Activated gamma-delta T cell (primary cell): ENCODE measurements around the gene OLFM1.
"Not testable (repeated sequence)": the region's sequence is repeated elsewhere in the genome, so short reads cannot be mapped to it uniquely, and the experiment has no call there.

ENCODE experiments used
- DNase-seq: peaks from one replicate; lab custom pipeline; 2025; lab: John Stamatoyannopoulos, UW

OLFM1 gene

DNA sequence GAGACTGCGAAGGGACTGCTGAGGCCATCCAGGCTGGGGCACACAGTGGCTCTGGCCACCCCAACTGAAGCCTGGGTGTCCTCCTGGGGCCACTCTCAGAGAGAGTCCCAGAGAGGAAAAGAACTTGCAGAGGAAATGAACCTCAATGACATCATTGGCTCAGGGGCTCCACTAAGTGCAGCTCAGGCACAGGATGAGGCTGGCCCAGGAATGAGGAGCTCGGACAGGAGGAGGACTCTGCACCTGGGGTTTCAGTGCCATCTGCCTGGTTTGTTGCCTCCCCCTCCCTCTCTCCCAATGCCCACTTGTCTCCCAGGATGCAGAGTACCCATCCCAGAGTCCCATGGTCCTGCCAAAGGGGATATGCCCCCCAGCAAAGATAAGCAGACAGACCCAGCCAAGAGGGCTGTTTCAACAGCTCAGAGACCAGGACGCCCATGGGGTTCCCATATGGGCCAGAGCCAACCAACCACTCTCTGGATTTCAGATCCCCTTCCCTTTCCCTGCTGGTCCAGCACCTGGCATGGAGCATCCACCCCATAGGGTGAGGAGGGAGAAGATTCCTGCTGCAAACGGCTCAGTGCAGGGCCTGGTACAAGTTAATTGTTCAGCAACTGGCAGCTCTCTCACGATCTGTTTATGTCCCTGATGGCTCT lies 26.9 kb upstream of the OLFM1 start:
- no peak for DNase-seq

DNA sequence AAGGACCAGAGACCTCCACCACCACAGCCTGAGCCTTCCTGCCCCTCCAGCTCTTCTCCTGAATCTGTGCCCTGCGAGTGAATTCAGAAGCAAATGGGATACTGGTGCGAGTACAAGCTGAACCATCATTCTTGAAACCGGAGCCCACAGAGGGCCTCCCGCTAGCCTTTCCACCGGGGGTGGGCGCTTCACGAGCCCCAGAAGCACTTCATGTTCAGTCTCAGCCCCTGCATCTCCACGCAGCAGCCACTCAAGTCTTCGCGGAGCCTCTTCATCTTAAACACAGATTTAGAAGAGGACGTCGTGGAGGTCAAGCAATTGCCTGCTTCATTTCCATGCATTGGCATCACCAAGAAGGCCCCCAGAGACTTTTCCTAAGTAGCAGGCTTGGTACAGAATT lies 26.0 kb upstream of the OLFM1 start:
- DNase-seq, result no peak

DNA sequence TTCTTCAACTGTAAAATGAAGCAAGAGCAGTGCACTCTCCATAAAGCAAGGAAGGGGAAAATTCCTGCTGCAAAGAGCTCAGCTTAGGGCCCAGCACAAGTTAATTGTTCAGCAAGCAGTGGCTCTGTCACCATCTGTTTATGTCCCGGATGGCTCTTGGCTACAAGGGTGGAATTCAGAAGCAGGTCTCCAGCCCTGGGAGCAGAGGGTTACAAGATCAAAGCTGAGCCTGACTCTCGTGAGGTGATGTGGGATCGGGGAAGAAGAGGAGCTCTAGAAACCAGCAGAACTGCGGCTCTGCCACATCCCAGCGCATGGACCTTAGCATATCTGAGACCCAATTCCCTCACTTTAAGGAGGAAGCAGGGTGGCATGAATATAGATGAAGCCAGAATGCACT lies 25.2 kb upstream of the OLFM1 start:
- no peak for DNase-seq

DNA sequence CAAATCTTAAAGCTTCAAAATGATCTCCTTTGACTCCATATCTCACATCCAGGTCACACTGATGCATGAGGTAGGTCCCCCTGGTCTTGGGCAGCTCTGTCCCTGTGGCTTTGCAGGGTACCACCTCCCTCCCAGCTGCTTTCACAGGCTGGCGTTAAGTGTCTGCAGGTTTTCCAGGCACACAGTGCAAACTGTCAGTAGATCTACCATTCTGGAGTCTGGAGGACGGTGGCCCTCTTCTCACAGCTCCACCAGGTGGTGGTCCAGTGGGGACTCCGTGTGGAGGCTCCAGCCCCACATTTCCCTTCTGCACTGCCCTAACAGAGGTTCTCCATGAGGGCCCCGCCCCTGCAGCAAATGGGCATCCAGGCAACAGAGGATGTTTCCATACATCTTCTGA lies 24.0 kb upstream of the OLFM1 start:
- not testable (repeated sequence) for DNase-seq

DNA sequence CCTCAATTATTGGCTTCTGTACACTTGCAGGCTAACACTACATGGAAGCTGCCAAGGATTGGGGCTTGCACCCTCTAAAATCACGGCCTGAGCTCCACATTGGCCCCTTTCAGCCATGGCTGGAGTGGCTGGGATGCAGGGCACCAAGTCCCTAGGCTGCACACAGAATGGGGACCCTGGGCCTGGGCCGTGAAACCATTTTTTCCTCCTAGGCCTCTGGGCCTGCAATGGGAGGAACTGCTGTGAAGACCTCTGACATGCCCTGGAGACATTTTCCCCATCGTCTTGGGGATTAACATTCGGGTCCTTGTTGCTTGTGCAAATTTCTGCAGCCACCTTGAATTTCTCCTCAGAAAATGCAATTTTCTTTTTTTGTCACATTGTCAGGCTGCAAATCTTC lies 23.6 kb upstream of the OLFM1 start:
- DNase-seq, result not testable (repeated sequence)

DNA sequence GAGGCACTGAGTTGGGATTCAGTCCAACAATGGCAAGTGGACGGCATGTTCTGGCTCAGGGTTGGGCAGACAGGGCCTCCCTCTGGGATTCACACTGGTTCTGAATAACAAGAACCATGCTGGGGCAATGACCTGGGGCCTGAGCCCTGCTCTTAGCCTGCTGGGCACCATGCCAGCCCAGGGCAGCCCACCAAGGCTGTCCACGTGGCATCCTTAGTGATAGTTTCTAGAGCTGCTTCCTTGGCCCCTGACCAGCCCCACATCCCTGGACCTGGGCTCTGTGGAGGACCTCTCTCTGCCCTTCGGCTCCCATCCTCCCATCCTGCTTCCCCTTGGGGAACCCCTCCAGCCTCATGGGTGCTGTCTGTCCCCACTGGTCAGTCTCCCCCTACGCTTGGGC lies 22.3 kb upstream of the OLFM1 start:
- no peak for DNase-seq

DNA sequence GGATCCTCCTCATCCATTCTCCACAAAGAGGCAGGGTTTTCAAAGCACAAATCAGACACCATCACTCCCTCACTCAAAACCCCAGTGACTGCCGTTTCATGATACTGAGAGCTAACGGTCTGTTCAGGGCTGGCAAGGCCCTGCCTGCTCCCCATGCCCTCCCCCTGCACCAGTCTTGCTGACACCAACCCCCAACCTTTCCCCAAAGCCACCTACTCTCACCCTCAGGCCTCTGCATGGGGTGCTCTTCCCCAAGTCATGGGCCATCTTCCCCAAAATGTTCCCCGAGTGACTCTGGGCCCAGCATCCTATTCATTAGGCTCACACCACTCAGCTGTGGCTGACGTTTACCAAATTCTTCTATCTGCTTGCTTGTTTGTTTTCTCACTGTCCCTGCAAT lies 21.7 kb upstream of the OLFM1 start:
- DNase-seq, result no peak

DNA sequence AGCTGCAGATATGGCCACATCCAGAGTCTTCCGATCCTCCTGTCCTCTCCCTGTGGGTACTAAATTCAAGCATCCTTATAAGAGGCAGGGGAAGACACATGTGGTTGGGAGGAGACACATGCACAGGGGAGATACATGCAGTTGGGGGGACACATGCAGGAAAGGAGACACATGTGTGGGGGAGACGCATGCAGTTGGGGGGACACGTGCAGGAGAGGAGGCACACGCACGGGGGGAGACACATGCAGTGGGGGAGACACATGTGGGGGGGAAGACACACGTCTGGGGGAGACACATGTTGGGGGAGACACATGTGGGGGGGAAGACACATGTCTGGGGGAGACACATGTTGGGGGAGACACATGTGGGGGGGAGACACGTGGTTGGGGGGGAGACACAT lies 21.2 kb upstream of the OLFM1 start:
- no peak for DNase-seq

DNA sequence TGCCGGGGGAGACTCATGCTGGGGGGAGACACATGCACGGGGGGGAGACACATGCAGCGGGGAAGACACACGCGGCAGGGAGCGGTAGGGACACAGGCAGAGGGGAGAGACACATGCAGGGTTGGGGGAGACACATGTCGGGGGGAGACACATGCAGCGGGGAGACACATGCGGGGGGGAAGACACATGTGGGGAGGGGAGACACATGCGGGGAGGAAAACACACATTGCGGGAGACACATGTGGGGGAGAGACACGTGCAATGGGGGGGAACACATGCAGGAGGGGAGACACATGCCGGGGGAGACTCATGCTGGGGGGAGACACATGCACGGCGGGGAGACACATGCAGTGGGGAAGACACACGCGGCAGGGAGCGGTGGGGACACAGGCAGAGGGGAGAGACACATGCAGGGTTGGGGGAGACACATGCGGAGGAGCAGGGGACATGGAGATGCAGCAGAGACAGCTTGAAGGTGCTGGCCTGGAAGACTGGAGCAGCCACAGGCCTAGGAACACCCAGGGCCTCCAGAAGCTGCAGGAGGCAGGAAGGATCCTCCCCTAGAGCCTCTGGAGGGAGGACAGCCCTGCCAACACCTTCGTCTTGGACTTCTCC lies 20.3 kb upstream of the OLFM1 start:
- no peak for DNase-seq

DNA sequence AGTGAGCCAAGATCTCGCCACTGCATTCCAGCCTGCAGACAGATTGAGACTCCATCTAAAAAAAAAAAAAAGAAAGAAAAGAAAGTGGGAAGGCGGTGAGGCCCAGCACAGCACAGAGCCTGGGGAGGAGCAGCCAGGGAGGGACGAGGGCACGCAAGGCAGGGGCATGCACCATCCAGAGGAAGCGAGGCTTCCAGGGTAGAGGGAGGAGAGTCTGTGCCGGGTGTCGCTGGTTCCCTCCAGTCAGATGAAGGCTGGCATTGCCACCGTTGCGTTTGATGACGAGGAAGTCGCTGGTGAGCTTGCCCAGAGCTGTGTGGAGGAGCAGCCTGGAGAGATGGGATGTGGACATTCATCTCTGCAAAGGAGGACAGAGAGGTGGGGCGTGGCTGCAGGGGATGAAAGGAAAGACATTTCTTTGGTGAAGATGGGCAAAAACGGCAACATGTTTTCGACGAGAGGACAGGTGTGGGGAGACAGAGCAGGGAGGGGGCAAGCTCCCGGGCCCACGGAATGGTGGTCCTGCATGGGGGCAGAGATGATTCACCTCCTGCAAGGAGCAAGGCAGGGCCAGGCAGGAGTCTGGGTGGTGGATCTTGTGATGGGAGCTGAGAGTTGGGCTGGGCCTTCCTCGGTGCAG lies 18.6 kb upstream of the OLFM1 start:
- no peak for DNase-seq

DNA sequence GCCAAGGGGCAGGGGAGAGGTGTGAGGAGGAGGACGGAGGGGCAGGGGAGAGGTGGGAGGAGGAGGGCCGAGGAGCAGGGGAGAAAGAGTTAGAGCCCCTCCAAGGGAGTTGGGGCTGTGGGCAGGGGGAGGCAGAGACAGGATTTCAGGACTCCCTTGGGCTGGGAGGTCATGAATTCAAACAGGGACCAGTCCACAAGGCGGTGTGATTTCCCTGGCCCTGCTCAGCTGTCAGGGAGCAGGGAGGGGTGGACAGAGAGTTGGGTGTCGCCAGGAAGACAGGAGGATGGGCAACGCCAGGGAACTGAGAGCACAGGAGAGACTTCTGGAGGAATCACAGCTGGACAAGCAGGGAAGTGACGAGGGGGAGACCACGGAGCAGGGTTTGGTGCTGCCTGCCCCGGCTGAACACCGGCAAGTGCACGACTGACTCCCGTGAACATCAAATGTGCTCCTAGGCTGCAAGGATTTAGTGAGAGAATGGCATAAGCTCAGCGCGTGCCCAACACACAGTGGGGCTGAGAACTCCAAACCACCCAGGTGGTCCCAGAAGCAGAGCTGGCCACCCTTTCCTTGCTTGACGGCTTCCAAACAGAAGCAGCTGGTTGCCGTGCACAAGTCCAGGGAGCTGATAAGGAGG lies 17.8 kb upstream of the OLFM1 start:
- DNase-seq, result no peak

DNA sequence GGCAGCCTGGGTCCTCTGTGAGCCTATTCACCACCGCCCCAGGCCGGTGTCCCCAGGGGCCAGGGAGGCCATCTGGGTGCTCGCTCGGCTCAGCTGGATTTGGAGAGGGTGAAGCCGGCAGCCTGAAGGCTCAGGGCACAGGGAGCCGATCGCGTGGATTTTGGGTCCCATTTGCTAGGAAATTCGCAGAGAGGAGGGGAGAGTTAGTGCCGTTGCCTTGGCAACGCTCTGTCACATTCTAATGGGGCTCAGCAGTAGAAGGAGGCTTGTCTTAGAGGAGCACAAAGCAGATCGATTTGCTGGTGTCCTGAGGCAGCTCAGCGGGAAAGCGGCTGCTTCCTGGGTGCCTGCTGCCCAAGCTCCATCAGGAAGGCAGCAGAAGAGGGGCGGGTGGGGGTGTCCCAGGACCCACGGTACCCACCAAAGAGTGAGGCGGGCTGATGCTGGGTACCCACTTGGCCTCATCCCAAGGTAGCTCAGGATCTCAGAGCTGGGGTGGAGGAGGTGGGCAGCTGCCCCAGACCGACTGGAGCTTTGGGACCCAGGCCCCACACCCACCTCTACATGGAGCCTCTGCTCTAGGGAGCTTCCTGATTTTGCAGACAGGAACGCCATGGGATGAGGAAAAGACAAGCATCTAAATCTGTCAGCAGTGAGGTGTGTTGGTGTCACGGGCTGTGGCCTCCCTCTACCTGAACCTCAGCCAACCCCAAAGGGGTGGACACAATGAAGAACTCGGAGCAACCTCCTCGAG lies 17.1 kb upstream of the OLFM1 start:
- no peak for DNase-seq

DNA sequence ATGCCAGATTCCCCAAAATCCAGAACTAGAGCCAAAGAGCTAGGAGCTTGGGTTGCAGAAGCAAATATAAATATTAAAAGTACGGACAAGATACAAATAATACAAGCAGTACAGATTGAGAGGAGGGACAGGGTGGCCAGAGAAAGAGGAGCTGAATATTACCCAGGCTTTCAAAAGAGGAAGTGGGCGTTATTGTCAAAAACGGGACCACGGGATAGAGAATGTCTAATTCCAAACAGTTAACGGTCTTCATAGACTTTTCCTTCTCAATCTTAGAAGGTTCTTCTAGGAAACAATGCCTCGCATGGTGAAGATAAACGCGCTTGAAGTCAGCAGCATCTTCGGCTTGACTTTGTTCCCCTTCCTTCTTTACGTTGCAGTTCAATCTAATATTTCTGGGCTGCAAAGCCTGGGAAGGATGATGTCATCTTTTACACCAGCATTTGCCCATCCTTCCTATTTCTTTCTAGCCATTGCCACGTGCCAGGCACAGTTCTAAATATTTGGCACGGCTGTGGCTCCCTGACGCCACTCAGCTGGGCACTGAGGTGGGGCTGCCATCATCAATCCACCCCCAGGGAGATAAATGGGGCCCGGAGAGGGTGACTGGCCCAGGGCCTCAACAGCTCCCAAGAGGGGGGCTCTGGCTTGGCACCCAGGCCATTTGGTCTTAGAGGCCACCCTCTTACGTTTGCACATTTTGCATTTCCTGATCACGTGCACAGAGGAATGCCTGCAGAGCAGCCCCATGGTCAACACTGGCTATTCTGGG lies 16.3 kb upstream of the OLFM1 start:
- no peak for DNase-seq

DNA sequence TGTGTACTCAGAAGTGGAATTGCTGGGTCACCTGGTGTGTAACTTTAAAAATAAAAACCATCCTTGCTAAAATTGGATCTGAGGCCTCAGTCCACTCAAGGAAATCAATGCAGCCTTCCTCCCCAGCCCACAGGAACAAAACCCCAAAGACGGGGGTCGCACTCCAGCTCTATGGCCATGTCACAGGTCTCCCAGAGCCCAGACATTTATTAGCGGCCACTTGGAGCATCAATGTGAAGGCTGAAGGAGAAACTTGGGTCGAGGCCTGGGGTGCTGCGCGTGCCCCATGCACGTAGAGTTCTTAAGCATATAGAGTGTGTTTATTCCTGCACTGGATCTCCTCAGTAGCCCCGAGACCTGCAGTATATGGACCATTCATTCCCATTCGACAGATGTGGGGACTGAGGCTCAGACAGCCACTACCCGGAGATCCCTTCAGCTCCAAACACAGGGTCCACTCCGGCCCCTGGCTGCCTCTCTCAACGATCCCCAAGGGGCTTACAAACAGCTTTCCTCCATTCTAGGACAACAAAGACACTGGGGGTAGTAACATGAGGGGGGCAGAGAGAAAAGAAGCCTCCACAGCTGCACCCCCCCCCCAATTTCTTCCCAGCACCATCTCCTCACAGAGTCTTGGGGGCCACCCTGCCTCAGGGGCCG lies 14.3 kb upstream of the OLFM1 start:
- no peak for DNase-seq

DNA sequence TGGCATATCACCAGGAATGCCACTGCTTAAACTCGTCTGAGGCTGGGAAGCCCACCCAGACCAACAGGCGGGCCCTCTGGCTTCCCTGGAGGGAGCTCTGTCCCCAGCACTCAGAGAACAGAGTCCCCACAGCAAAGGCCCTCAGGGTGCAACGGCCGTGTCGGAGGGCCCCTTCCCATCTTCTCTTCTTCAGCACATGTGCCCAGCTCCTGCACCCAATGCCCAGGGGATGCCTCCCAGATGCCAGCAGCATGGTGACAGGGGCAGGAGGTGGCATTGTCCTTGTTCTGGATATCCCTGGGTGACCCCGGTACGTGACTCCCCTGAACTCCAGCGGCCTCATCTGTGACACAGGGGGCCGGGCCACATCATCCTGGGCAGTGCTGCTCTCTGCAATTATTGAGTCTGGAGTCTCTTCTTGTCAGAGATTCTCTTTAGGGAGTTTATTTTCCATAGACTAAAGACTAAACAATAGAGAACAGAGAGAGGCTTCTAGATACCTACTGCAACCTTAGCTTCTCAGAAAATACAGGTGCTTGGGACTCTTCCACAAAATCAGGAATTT lies 13.6 kb upstream of the OLFM1 start:
- no peak for DNase-seq

DNA sequence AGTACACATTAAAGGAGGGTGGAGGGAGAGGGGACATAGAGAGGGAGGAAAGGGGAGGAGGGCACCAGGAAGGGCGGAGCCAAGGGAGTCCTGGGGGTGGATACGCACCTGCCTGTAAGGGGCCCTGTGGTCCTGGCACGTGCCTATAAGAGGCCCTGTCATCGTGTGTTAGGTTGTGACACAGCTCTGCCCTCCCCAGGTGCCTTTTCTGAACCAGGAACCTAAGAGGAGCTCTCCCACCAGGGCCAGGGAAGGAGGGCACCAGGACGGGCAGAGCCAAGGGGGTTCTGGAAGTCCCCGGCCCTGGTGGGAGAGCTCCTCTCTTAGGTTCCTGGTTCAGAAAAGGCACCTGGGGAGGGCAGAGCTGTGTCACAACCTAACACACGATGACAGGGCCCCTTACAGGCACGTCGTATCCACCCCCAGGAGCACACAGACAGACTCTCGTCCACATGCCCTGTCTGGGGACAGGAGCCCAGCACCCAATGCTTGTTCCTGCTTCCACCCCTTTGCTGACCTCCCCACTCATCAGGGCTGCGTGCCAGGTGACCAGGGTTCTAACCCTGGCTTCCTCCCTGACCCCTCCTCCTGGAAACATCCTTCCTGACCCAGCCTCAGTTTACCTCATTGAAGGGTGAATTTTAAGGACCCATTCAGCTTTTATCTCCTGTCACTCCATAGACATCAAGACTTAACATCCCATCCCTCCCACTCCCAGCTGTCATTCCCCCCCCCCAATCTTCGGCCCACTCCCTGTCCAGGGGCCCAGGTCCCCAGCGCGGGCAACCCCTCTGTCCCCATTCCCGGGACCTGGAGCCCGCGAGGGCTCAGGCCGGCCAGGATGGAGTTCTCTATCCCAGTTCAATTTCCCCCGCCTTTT lies 12.9 kb upstream of the OLFM1 start:
- no peak for DNase-seq

DNA sequence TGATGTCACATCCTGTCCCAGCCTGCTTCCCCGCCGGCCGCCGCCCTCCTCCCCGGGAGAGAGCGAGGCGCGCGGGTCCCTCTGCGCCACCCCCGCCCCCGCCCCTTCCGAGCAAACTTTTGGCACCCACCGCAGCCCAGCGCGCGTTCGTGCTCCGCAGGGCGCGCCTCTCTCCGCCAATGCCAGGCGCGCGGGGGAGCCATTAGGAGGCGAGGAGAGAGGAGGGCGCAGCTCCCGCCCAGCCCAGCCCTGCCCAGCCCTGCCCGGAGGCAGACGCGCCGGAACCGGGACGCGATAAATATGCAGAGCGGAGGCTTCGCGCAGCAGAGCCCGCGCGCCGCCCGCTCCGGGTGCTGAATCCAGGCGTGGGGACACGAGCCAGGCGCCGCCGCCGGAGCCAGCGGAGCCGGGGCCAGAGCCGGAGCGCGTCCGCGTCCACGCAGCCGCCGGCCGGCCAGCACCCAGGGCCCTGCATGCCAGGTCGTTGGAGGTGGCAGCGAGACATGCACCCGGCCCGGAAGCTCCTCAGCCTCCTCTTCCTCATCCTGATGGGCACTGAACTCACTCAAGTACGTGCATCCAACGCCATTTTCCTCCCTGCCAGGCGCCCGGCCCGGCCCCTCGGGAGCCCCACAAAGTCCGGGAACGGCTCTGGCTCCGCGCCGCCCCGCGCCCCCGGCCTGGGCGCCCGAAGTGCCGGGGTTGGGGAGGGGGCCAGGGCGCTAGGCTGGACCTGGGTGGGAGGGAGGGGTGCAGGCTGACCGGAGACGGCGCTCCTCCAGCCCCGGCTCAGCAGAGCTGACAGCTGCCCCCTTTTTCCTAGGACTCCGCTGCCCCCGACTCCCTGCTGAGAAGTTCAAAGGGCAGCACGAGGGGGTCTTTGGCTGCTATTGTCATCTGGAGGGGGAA lies 12.0 kb upstream of the OLFM1 start:
- no peak for DNase-seq

DNA sequence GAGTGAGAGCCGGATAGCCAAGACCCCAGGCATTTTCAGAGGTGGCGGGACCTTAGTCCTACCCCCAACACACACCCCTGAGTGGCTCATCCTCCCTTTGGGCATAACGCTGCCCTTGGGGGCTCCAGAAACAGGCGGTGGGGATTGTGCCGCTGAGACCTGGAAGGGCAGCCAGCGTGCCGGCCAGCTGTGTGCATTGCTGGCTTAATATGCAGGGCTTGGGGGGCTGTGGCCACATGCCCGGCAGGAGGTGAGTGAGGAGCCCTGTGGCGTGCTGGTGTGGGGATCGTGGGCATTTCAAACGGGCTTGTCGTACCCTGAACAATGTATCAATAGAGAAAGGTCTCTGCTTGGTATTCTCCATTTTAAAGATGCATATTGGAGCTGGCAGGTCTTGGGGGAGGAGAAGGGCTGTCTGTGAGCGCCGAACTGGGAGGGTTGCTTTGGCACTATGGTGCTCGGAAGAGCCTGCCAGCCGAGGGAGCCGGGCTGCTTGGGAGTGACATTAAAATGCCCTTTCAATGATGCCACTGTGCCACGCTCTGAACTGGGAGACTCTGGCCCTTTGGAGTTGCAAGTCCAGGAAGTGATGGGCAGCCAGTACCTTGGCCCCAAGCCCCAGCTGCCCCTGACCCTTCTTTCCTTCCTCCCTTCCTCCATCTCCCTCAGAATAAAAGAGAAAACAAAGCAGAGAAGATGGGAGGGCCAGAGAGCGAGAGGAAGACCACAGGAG lies 11.2 kb upstream of the OLFM1 start:
- no peak for DNase-seq
